Right lobe of liver (tissue), 4 donors: ENCODE data around the gene CTDSPL.

Experiments used
- CTCF ChIP-seq, 4 donors: fragments of 200-600 bp in 3 of 4; fragments of 450-650 bp in 1 of 4; IDR thresholded peaks; one replicate each; pipeline versions ENCODE4 v1.5.1 to v1.8.0; 2016 to 2022; ENCODE audit warnings: antibody characterized with exemption in 4 of 4, mild to moderate bottlenecking in 2 of 4
- POLR2A ChIP-seq: fragments of 450-650 bp; IDR thresholded peaks from one replicate; pipeline ENCODE4 v1.6.1; 2017; ENCODE audit warnings: antibody characterized with exemption, mild to moderate bottlenecking
- donor health status: DM: no; HTN: no; CAD: no.
- donor health status: DM: no; HTN: no; CAD: no.
- donor health status: DM: no; HTN: yes; CAD: no.

- TF ChIP-seq POLR2A (no peak), CTCF (IDR thresholded peaks at IDR 0.05) (no peak)
Measured at GRCh38 chr3:37952564-37952963, 90.9 kb downstream of the CTDSPL start.
